ENCODE data around the gene CADPS2.

The CADPS2 gene

GRCh38 chr7:122827763-122828162 is 58.5 kb downstream of the CADPS2 start:
- no peaks in the 10 kb centered on the region for H3K4me1 Mint-ChIP-seq
- no peaks in the 10 kb centered on the region for H3K27me3 Mint-ChIP-seq (ENCODE audit: low read depth)
- no peaks in the 10 kb centered on the region for H3K36me3 Mint-ChIP-seq (ENCODE audit: low read depth)
- TF ChIP-seq CTCF (IDR thresholded peaks at IDR 0.05; ENCODE audit: unreplicated experiment in 3 of 3) = no peak
- H3K4me3 Mint-ChIP-seq = no peak overlapping the region
- H3K27ac Mint-ChIP-seq = no peak overlapping the region
- H3K9me3 Mint-ChIP-seq = no peaks in the 10 kb centered on the region

GRCh38 chr7:122813845-122814244 is 72.4 kb downstream of the CADPS2 start:
- H3K4me1 Mint-ChIP-seq = no peaks in the 10 kb centered on the region
- H3K36me3 Mint-ChIP-seq (ENCODE audit: low read depth) = no peaks in the 10 kb centered on the region
- H3K4me3 Mint-ChIP-seq = no peak overlapping the region
- TF ChIP-seq CTCF (IDR thresholded peaks at IDR 0.05; ENCODE audit: unreplicated experiment in 3 of 3) = no peak
- no peak overlapping the region for H3K27ac Mint-ChIP-seq
- no peaks in the 10 kb centered on the region for H3K27me3 Mint-ChIP-seq (ENCODE audit: low read depth)
- no peaks in the 10 kb centered on the region for H3K9me3 Mint-ChIP-seq

- Mint-ChIP-seq H3K36me3 (ENCODE audit: low read depth) (no peaks in the 10 kb centered on the region), H3K9me3 (no peaks in the 10 kb centered on the region)
Measured at GRCh38 chr7:122803851-122804250, 82.4 kb downstream of the CADPS2 start.

GRCh38 chr7:122803323-122803722 is 82.9 kb downstream of the CADPS2 start:
- H3K36me3 Mint-ChIP-seq (ENCODE audit: low read depth) = no peaks in the 10 kb centered on the region
- H3K4me3 Mint-ChIP-seq = no peak overlapping the region
- TF ChIP-seq CTCF (IDR thresholded peaks at IDR 0.05; ENCODE audit: unreplicated experiment in 3 of 3) = peak in 2 of 3 experiments; percentile 18 to 28
- H3K27ac Mint-ChIP-seq = no peak overlapping the region
- H3K4me1 Mint-ChIP-seq = no peaks in the 10 kb centered on the region
- H3K9me3 Mint-ChIP-seq = no peaks in the 10 kb centered on the region
- no peaks in the 10 kb centered on the region for H3K27me3 Mint-ChIP-seq (ENCODE audit: low read depth)

More at GRCh38 chr7:122803851-122804250, 82.4 kb downstream of the CADPS2 start:
- Mint-ChIP-seq H3K27ac (peak overlapping the region in 1 of 3 experiments; percentile 36), H3K4me1 (no peaks in the 10 kb centered on the region), H3K27me3 (ENCODE audit: low read depth) (no peaks in the 10 kb centered on the region), H3K4me3 (no peak overlapping the region)
- TF ChIP-seq CTCF (IDR thresholded peaks at IDR 0.05; ENCODE audit: unreplicated experiment in 3 of 3) = no peak

GRCh38 chr7:122802301-122802751 is 83.9 kb downstream of the CADPS2 start:
- H3K27ac Mint-ChIP-seq = no peak overlapping the region
- no peaks in the 10 kb centered on the region for H3K27me3 Mint-ChIP-seq (ENCODE audit: low read depth)
- no peak for TF ChIP-seq CTCF (IDR thresholded peaks at IDR 0.05; ENCODE audit: unreplicated experiment in 3 of 3)
- no peak overlapping the region for H3K4me3 Mint-ChIP-seq
- no peaks in the 10 kb centered on the region for H3K9me3 Mint-ChIP-seq
- no peaks in the 10 kb centered on the region for H3K36me3 Mint-ChIP-seq (ENCODE audit: low read depth)
- no peaks in the 10 kb centered on the region for H3K4me1 Mint-ChIP-seq

GRCh38 chr7:122791959-122792545 is 94.2 kb downstream of the CADPS2 start:
- peaks cover 5% of the 10 kb centered on the region for H3K27me3 Mint-ChIP-seq (ENCODE audit: low read depth)
- no peak overlapping the region for H3K27ac Mint-ChIP-seq
- no peak overlapping the region for H3K4me3 Mint-ChIP-seq
- H3K36me3 Mint-ChIP-seq (ENCODE audit: low read depth) = no peaks in the 10 kb centered on the region
- H3K9me3 Mint-ChIP-seq = peaks cover 7% of the 10 kb centered on the region
- peaks cover 6% of the 10 kb centered on the region for H3K4me1 Mint-ChIP-seq
- TF ChIP-seq CTCF (IDR thresholded peaks at IDR 0.05; ENCODE audit: unreplicated experiment in 3 of 3) = no peak

All from nephron (organoid).